OCI-LY1 (cell line): Measurements from ENCODE around the gene UBC.

Source experiments
- EZH2 ChIP-seq: fragments of 200-600 bp; sonication (generic), shearing (Covaris generic); IDR thresholded peaks from 2 replicates; pipeline ENCODE4 v1.8.0; 2017; ENCODE audit warnings: borderline replicate concordance, mixed run types, mild to moderate bottlenecking, antibody characterized with exemption, low read length, moderate library complexity, mixed read lengths
- TF ChIP-seq, protein P1 (sequence below): fragments of 200-600 bp; sonication (generic), shearing (Covaris generic); IDR thresholded peaks from 2 replicates; pipeline ENCODE4 v1.5.1; 2017; ENCODE audit warnings: mild to moderate bottlenecking, antibody characterized with exemption, low read length, moderate library complexity, mixed read lengths

DNA sequence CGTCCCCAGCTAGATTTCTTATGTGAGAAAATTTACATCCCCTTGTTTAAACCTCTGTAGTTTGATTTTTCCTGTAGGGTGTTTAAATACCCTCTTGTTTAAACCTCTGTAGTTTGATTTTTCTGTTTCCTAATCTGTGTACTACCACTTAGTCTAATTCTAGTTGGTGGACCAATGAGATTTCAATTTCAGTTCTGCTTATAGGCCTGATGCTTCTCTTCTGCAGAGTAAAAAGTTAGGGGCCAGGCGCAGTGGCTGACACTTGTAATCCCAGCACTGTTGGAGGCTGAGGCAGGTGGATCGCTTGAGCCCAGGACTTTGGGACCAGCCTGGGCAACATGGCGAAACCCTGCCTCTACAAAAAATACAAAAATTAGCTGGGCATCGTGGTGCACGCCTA lies 11.5 kb downstream of the UBC start:
- TF ChIP-seq, protein P1, sequence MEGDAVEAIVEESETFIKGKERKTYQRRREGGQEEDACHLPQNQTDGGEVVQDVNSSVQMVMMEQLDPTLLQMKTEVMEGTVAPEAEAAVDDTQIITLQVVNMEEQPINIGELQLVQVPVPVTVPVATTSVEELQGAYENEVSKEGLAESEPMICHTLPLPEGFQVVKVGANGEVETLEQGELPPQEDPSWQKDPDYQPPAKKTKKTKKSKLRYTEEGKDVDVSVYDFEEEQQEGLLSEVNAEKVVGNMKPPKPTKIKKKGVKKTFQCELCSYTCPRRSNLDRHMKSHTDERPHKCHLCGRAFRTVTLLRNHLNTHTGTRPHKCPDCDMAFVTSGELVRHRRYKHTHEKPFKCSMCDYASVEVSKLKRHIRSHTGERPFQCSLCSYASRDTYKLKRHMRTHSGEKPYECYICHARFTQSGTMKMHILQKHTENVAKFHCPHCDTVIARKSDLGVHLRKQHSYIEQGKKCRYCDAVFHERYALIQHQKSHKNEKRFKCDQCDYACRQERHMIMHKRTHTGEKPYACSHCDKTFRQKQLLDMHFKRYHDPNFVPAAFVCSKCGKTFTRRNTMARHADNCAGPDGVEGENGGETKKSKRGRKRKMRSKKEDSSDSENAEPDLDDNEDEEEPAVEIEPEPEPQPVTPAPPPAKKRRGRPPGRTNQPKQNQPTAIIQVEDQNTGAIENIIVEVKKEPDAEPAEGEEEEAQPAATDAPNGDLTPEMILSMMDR, result no peak
- TF ChIP-seq EZH2, result no peak
